ENCODE data around the gene CNTNAP4. TPM values are rescaled to one million over a fixed set of nuclear protein-coding genes. Genes with fewer than 3 reads are reported as not detected.

The CNTNAP4 gene
- total RNA-seq, 1 experiment from 2014 or later: not detected

- TF ChIP-seq ZNF317 (CRISPR knock-in tag; IDR thresholded peaks at IDR 0.05; ENCODE audit: borderline replicate concordance, low read depth): no peak
These were observed 20.7 kb downstream of the CNTNAP4 start (continued) for GRCh38 chr16:76297941-76298340.

- Mint-ChIP-seq H3K36me3 (peaks cover 19% of the 10 kb centered on the region), H3K4me3 (no peak overlapping the region), H3K4me1 (no peaks in the 10 kb centered on the region), H3K27ac (no peak overlapping the region), H3K27me3 (ENCODE audit: low read depth) (no peaks in the 10 kb centered on the region; the same call in 1 of the 2 replicates), H3K9me3 (peaks cover 47% of the 10 kb centered on the region)
- DNase-seq (ENCODE audit: low spot score): no peak
- ATAC-seq: no peak
- ChIA-PET POLR2A (no interaction called here), CTCF (no interaction called here)
- TF ChIP-seq USF1 (CRISPR knock-in tag; IDR thresholded peaks at IDR 0.05) (no peak), AFF4 (CRISPR knock-in tag; IDR thresholded peaks at IDR 0.05; ENCODE audit: borderline replicate concordance) (no peak), MLX (CRISPR knock-in tag; IDR thresholded peaks at IDR 0.05) (no peak), CBFB (CRISPR knock-in tag; IDR thresholded peaks at IDR 0.05; ENCODE audit: low read depth) (no peak), CDX4 (CRISPR knock-in tag; IDR thresholded peaks at IDR 0.05; ENCODE audit: borderline replicate concordance) (no peak), KAT7 (CRISPR knock-in tag; IDR thresholded peaks at IDR 0.05; ENCODE audit: borderline replicate concordance) (no peak), SMAD3 (CRISPR knock-in tag; IDR thresholded peaks at IDR 0.05; ENCODE audit: borderline replicate concordance) (no peak), SMAD4 (CRISPR knock-in tag; IDR thresholded peaks at IDR 0.05) (no peak), AR (CRISPR knock-in tag; IDR thresholded peaks at IDR 0.05) (no peak)
These were observed 26.6 kb downstream of the CNTNAP4 start for GRCh38 chr16:76303637-76304314.

- CTCF ChIA-PET: no interaction called here
- H3K27ac Mint-ChIP-seq: no peak overlapping the region
- peaks cover 12% of the 10 kb centered on the region for H3K36me3 Mint-ChIP-seq
- H3K4me3 Mint-ChIP-seq: no peak overlapping the region
- TF ChIP-seq ATF2 (CRISPR knock-in tag; IDR thresholded peaks at IDR 0.05; ENCODE audit: borderline replicate concordance, low read depth) (no peak), ELF4 (CRISPR knock-in tag; IDR thresholded peaks at IDR 0.05; ENCODE audit: low read depth) (no peak), ERG (CRISPR knock-in tag; IDR thresholded peaks at IDR 0.05) (no peak), CREB1 (CRISPR knock-in tag; IDR thresholded peaks at IDR 0.05) (no peak), NR2C2 (CRISPR knock-in tag; IDR thresholded peaks at IDR 0.05) (no peak), JUN (CRISPR knock-in tag; IDR thresholded peaks at IDR 0.05) (no peak), TEAD4 (CRISPR knock-in tag; IDR thresholded peaks at IDR 0.05) (no peak), SMAD4 (CRISPR knock-in tag; IDR thresholded peaks at IDR 0.05) (no peak), ZNF232 (CRISPR knock-in tag; IDR thresholded peaks at IDR 0.05) (no peak), ETV6 (CRISPR knock-in tag; IDR thresholded peaks at IDR 0.05) (no peak)
- H3K27me3 Mint-ChIP-seq (ENCODE audit: low read depth): no peaks in the 10 kb centered on the region; the same call in 1 of the 2 replicates
- POLR2A ChIA-PET: no interaction called here
- H3K9me3 Mint-ChIP-seq: peaks cover 52% of the 10 kb centered on the region
- H3K4me1 Mint-ChIP-seq: no peaks in the 10 kb centered on the region
- DNase-seq (ENCODE audit: low spot score) (no peak), ATAC-seq (no peak)
These were observed 32.6 kb downstream of the CNTNAP4 start for GRCh38 chr16:76309639-76310335.

Measured in WTC11 (cell line).